CD4-positive, alpha-beta T cell treated with Interleukin-17A for 1 hour (primary cell): ENCODE results near the gene ACBD5.
"Not testable (repeated sequence)": the region's sequence is repeated elsewhere in the genome, so short reads cannot be mapped to it uniquely, and the experiment has no call there.

ENCODE experiments used
- DNase-seq: peaks from one replicate; pipeline ENCODE4 v3.0.0-alpha.2; 2020

Gene ACBD5

DNA sequence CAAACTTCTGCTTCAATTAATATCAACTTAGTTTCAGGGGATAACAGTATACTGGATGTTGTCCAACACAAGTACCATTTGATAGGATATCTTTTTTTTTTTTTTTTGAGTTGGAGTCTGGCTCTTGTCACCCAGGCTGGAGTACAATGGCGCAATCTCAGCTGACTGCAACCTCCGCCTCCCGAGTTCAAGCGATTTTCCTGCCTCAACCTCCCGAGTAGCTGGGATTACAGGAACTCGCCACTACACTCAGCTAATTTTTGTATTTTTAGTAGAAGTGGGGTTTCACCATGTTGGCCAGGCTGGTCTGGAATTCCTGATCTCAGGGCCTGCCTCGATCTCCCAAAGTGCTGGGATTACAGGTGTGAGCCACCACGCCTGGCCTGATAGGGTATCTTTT lies 3.1 kb downstream of the ACBD5 start:
- DNase-seq, result not testable (repeated sequence)

DNA sequence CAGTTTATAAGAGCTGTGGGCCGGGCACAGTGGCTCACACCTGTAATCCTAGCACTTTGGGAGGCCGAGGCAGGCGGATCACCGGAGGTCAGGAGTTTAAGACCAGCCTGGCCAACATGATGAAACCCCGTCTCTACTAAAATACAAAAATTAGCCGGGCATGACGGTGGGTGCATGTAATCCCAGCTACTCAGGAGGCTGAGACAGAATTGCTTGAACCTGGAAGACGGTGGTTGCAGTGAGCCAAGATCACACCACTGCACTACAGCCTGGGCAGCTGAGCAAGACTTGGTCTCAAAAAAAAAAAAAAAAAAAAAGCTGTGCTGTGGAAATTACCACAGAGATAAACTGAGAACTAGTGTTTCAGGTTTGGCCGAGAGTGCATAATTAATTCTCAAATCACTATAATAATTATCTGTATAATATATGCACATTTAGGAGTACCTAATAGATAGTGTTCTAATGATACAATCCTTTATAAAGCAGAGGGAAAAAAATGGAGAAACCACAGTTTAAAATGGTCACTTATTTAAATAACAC lies 3.9 kb downstream of the ACBD5 start:
- DNase-seq, result not testable (repeated sequence)

- DNase-seq, result no peak
These were observed 4.9 kb downstream of the ACBD5 start for GRCh38 chr10:27235706-27236105.

DNA sequence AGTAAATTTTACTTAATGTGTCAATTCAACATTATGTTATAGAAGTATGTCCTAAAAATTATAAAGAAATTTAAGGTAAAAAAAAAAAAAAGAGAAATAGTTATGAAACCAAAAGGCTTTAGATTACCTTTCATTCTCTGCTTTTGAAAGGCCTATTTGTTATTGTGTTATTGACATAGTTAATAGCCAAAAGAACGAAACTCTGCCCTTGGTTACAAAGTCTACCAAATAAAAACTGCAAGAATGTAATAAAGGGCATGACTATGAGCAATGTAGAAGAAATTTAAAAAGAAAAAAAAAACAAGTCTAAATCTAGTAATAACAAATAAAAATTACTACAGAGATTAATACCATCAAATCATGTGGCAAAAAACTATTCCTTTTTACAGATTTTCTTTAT lies 10.6 kb downstream of the ACBD5 start:
- no peak for DNase-seq

GRCh38 chr10:27225642-27226257 lies 14.8 kb downstream of the ACBD5 start:
- DNase-seq, result peak; percentile 43

- peak; percentile 58 for DNase-seq
These were observed 15.5 kb downstream of the ACBD5 start for GRCh38 chr10:27225011-27225590.

GRCh38 chr10:27223964-27224363 lies 16.6 kb downstream of the ACBD5 start:
- DNase-seq, result peak; percentile 68

DNA sequence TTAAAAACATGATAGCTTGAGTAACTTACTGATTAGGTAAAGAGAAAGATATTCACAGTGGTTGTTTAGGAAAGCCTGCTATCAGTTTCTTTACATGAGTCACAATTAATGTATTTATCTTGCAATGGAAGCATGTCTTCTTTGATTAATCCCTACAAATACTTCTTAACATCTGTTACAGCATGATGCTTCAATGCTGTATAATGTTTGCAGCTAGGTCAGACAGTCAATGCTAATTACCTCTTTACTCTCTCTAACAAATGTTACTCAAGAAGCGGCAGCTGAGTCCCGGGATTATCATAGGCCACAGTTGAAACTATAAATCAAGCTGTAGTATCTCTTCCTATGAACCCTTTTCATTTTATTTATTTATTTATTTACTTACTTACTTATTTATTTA lies 33.2 kb downstream of the ACBD5 start:
- no peak for DNase-seq

- DNase-seq, result no peak
These were observed 36.8 kb downstream of the ACBD5 start for GRCh38 chr10:27203806-27204205.

- no peak for DNase-seq
These were observed 42.5 kb downstream of the ACBD5 start for GRCh38 chr10:27197980-27198620.

GRCh38 chr10:27192284-27192683 lies 48.3 kb downstream of the ACBD5 start:
- no peak for DNase-seq

GRCh38 chr10:27190508-27190907 lies 50.1 kb downstream of the ACBD5 start:
- DNase-seq, result no peak

- no peak for DNase-seq
These were observed 51.7 kb downstream of the ACBD5 start for GRCh38 chr10:27188897-27189296.

- DNase-seq, result no peak
These were observed 52.3 kb downstream of the ACBD5 start for GRCh38 chr10:27188259-27188658.

DNA sequence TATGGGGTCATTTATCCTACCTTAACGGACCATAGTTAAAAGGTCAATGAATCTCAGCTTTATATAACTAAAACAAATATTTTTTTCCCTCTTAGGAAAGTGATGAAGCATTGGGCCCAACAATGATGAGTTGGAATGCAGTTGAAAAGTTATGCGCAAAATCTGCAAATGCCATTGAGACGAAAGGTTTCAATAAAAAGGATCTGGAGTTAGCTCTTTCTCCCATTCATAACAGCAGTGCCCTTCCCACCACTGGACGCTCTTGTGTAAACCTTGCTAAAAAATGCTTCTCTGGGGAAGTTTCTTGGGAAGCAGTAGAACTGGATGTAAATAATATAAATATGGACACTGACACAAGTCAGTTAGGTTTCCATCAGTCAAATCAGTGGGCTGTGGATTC lies 70.7 kb downstream of the ACBD5 start:
- DNase-seq, result no peak

GRCh38 chr10:27158421-27158820 lies 82.2 kb downstream of the ACBD5 start:
- DNase-seq, result no peak

GRCh38 chr10:27157150-27157549 lies 83.4 kb downstream of the ACBD5 start:
- DNase-seq, result no peak

GRCh38 chr10:27156566-27156965 lies 84.0 kb downstream of the ACBD5 start:
- peak; percentile 23 for DNase-seq

- peak; percentile 97 for DNase-seq
These were observed 85.4 kb downstream of the ACBD5 start, which contains the start of gene MASTL for GRCh38 chr10:27155066-27155754. MASTL (plus strand) TSS chr10:27155352; CDS start chr10:27155427, 75 bp downstream.

DNA sequence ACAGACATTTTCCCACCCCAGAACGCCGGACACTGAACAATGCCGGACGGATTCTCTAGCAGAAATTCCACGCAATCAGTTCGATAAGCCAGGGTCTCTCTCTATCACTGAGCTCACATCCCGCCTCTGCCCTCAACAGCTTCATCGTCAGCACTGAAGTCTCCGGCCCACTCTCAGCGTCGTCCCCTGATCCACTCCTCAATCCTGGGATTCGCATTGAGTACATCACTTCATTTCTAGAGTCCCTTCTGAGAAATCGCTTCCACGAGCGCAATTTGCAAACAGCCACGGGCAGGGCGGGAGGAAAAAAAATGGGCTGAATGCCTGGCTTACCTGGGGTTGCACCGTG lies 86.8 kb downstream of the ACBD5 start:
- DNase-seq, result no peak

DNA sequence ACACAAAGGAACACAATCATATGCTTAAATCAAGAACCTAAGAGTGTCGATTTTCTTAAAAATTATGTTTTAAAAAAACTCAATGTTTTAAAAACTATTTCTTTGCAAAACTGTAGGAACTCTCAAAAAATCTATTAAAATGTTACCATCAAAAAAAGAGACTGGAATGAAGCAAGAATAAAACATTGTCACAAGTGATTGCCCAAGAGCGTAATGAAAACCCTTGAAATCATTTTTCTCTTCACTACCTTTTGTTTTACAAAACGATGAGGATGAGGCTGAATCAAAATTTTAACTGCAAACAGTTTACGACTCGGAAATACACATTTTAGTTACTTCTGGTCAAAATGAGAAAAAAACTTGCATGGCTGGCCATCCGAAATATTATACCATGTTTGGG lies 87.3 kb downstream of the ACBD5 start:
- no peak for DNase-seq

DNA sequence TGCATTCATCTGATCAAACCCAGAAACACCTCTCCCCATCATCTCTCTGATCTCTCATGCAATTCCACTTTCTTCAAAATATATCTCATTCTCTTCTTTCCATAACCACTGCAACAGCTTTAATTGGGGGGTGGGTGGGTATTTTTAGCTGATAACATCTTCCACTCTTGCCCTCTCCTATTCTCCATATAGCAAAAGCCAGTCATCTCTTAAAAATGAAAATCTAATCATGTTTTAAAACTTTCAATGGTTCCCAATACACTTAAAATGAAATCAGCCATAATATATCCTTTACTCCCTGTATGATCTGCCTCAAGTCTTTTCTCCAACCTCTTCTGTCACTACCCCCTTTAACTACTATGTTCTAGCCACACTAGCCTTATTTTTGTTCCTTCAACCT lies 87.9 kb downstream of the ACBD5 start:
- DNase-seq, result no peak

- DNase-seq, result peak; percentile 18
These were observed 90.3 kb downstream of the ACBD5 start for GRCh38 chr10:27150261-27150660.

DNA sequence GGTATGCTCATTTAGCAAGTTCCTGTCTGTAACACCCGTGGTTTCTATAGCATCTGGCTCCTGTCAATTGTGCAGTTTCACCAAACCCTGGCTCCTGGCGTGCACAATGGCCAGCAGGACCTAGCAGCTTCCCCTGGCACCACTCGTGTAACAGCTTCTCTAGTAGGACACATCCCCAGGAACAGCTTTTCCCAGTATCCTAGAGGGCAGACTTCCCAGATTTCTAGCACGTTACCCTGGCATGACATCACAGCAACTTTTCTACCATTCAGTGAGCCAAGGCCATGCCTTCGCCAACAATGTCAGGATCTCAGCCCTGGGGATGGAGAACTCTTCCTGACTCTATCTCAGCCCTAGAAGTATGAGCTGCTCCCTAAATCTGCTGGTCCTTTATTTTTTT lies 92.9 kb downstream of the ACBD5 start:
- DNase-seq, result no peak
